HG03139 (cell line): ENCODE results near the gene SYNE3.
A peak's percentile ranks its signal among the peaks of the same experiment; 100 is the strongest.
"Not testable (repeated sequence)": the region's sequence is repeated elsewhere in the genome, so short reads cannot be mapped to it uniquely, and the experiment has no call there.

ENCODE experiments used
- ATAC-seq: cut with Tn5 transposase; IDR thresholded peaks from one replicate; pipeline ENCODE4 v1.9.1; 2021; ENCODE audit not compliant: unreplicated experiment

SYNE3 gene

DNA sequence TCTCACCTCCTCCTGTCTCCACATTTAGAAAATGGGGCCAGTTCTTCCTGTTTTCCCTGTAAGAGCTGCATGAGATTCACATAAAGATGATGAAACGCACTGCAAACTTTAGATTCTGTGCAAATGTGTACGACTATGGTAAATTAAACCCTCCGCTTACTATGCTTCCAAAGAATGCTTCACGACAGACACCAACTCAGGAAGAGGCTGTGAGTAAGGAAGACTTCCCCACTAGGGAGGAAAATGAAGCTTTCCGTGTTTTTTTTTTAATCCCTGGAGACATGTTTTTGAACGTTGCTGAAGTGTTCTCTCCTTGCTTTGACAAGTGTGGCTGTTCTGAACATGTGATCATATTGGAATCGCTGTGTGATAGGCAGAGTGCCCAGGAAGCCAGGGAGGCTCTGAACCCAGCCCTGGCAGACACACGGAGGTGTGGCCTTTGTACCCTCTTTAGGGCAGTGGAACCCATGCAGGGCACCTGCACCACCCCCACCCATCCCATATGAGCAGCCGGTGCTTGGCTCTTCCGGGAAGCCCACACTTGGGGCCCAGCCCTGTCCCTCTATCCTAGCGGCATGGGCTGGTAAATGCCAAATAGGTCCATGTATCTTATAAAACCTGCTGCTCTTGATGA, 7.5 kb upstream of the SYNE3 start:
- no peak for ATAC-seq

DNA sequence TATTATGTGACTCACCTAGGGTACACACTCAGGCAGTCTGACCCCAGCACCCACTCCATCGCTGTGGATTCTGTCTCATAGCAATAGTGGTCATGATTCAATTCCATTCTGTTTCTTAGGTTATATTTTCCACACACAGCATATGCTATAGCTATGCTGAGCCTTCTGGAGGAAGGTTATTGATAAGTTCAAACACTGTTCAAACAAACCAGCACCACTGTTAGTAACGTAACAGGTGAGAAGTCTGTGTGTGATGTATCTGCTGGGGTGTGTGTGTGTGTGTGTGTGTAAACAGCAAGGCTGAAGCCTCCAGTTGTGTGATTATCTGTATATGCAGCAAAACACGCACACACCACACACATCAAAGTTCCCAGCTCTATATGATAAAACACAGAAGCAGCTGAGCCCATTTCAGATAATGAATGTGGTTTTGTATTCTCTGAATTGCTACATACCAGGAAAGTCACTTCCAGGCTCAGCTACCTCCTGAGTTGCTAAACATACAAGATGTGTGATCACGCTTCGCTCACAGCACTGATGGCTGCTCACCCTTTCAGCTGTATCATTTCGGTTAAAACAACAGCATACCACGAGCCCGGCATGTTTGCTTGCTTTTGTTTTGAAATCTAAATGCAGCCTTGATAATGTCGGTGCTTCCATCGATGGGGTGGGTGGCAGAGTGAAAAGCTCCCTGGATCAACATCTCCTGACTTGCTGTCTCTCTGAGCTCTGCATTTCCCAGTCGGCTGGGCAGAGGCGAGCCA, 6.8 kb upstream of the SYNE3 start:
- ATAC-seq: no peak

DNA sequence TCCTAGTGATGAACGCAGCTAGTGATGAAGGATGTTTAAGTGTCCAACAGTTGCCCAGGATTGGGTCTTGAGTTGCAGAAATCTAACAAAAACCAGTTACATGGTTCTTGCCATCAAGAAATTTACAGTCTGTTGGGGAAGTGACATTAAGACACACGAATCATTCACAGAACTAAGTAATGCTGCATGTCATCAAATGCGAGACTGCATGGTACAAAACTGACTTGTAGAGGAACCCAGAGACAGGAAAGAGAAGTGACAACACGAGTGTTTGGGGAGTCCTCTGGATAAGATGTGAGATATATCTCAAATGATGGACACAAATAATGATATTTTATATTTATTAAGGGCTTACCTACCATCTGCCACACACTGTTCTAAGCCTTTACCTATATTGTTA, 6.1 kb upstream of the SYNE3 start:
- no peak for ATAC-seq

DNA sequence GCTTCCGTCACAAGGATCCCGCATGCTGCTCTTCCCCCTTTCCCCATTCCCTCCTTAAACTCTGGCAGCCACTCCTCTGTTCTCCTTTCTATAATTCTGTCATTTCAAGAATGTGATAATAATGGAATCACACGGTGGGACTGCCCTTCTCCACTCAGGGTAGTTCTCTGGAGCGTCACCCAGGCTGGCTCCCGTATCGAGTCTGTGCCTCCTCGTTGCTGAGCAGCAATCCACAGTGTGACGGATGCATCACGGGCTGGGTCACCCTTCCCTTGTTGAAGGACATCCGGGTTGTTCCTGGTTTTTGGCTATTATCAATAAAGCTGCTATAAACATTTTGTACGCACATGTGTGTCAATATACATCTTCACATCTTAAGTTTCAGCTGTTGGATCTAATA, 5.7 kb upstream of the SYNE3 start:
- no peak for ATAC-seq

DNA sequence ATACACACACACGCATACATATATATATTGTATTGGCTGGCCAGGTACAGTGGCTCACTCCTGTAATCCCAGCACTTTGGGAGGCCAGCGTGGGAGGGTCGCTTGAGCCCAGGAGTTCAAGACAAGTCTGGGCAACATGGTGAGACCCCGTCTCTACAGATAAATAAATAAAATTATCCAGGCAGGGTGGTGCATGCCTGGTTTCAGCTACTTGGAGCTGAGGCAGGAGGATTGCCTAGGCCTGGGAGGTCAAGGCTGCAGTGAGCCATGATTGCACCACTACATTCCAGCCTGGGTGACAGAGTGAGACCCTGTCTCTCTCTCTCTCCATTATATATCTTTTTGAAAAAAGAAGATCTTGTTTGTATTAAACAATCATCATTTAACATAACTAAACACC, 4.6 kb upstream of the SYNE3 start:
- no peak for ATAC-seq

DNA sequence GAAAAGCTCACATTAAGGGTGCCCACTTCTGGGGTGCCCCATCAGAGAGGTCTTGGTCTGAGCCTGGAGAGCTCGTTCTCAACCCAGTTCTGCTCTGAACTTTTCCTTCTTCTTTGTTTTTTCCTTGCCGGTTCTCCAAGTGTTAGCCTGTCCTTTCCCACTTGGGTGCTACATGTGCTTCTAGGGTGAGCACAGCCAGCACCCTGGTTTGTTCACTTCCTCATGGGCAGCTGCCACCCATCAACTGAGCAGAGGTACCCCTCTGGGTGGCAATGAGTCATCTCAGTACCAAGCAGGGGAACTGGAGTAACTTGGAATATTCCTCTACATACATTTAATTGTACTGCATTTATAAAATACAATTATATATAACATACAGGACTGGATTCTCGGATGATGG, 3.9 kb upstream of the SYNE3 start:
- ATAC-seq: no peak

DNA sequence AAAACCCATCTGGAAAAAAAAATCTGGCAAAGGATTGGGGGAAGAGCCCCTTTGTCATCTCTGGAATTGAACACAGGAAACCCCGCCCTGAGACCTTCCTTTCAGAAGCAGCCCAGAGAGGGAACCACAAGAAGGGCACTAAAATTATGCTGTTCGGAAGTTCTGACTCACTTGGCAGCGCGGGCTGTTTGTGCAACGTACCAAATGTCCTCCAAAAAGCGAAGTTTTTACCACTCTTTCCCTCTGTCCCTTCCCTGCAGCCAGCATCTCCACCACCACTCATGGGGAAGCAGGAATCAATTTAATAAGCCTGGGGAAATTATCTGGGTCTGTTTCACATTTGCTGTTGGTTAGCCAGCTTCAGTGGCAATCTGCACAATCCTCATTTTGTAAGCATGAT, 3.2 kb upstream of the SYNE3 start:
- no peak for ATAC-seq

DNA sequence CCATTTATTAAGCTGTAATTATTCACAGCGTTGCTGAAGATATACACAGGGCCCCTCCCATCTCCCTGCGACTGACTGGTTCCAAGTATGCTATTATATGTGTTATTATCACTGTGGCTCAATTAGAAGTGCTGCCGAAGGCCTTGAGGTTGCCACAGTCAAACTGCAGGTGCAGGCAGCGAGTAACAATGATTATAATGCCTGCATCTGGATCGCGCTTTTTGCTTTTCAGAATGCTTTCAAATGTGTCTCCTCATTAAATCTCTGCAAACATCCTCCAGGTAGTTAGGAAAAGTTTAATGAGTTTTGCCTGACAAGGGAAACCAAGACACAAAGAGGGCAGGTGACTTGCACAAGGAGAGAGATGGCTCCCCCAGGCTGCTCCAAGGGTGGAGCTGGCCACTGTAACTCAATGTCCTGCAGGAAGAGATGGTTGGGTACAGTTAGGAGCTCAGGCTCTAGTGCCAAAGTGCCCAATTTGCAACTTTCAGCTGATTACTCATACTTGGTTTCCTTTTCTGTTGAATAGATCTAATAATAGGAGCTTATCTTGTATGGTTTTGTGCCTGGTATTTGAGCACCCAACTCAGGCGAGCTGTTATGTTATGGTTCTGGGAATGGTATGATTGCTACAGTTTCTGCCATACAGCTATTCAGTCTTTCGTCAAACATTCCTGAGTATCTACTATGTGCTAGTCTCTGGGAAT, 1.7 kb upstream of the SYNE3 start:
- ATAC-seq: no peak

DNA sequence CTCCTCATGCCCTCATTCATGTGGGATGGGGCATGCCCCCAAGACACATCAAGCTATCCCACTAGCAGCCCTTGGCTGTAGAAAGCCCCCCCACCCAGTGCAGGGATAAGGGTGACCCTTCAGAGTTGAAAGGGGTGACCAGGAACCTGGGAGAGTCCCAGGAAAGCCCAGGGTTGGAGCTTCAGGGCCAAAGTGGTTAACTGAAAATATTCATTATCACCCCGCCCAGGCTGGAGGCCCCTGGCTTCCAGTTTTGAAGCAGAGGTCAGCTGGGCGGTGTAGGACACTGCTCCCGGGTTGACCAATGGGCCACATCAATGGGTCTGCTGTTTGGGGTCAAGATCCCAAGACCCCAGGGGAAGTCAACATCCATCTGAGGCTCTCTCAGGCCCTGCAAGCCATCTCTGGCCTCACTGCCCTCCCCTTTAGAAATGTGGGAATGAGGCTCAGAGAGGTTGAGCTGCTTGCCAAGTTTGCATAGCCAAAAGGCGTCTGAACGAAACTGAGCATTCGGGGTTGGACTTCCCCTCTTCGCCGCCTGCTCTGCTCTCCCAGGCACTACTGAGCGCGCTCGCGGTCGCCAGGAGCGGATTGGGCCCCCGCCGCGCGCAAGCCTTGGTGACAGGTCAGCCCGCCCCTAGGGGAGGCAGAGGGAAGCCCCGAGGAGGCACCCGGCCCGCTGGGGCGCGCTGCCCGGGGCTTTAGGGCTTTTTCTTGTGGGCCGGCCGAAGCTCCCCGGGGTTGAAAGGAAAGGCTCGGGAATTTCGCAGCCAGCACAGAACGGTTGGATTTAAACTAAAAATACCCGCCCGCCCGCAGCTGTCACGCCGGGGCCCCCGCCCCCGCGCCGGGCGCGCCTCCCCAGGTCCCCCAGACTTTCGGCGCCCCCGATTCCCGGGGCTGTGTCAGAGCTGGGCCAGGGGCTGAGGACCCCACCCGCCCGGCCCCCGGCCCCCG, 576 bp downstream of the SYNE3 start:
- peak; percentile 82 for ATAC-seq

DNA sequence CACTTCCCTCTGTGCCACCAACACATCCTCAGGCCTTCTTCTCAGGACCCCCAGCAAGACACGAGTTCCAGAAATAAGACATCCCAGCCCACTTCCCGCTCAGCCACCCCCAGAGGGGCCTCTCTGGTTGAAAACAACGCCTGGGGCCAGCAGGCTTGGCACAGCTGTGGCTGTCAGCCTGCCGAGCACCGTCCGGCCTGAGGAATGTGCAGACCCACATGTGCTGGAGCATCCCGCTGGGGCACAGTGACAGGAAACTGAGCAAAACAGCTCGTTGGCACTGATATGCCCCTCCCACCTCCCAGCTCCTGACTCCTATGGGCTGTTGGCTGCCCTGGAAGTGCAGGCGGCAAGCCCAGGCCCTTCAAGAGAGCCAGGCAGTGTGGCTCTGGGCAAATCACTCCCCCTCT, 1.4 kb downstream of the SYNE3 start:
- ATAC-seq: no peak

DNA sequence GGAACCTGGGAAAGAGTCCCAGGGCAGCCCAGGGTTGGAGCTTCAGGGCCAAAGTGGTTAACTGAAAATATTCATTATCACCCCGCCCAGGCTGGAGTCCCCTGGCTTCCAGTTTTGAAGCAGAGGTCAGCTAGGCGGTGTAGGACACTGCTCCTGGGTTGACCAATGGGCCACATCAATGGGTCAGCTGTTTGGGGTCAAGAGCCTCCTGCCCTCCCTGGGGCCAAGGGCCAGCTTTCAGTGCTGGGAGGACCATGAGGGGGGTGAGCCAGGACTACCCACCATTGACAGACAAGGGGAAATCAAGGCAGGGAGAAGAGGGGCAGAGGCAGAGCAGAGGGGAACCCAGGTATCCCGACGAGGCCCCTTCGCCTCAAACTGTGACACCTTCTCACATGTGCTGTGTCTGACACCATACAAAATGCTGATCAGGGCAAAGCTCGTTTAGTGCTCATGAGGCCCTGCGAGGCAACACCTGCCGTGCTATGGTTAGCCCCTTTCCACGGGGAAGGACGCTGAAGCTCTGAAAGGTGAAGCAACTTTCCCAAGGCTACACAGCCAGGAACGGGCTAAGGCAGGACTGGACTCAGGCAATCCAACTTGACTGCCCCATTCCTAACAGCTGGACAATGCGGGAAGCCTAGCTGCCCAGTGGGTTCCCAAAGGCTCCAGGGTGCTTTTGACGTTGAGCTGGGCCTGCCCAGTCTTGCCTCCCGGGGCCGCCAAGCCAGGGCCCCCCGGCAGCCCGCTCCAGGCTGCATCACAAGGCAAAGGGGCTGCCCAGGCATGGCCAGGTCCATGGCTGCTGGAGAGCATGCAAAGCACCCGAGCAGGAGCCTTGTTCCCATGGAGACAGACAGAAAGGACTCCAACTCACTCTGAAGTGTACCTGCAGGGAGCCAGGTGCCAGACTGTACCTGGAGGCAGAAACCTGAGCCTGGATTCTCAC, 2.0 kb downstream of the SYNE3 start:
- ATAC-seq: no peak

DNA sequence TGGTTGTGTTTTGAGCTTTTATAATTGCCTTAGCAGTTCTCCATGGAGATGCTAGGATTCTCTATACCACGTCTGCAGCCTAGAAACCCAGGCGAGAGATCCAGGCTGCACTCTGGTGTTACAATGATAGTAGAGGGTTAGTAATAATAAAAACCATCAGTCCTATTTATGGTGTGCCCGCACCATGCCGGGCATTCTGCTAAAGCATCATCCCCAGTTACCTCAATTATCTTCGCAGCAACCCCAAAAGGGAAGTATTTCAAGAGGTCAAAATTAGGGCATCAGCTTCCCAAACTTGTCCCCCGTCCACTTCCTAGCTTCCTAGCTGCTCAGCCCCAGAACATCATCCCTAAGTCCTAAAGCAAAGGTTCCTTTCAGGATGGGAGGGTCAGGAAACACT, 3.2 kb downstream of the SYNE3 start:
- no peak for ATAC-seq

DNA sequence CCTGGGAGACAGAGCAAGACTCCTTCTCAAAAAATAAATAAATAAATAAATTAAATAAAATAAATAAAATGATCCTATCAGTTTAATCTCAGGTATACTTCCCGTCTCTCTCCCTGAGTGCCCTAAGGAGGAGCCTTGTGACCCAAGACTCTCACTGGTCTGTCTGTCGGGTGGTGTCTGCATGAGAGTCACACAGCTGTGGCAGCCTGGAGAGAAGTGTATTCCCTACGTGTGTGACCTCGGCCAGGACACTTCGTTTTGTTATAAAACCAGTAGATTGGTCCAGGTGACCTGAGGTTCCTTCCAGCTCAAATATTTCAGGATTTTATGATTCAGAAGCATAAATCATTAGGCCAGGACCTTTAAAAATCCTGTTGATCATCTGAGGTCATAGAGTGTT, 4.8 kb downstream of the SYNE3 start:
- no peak for ATAC-seq

DNA sequence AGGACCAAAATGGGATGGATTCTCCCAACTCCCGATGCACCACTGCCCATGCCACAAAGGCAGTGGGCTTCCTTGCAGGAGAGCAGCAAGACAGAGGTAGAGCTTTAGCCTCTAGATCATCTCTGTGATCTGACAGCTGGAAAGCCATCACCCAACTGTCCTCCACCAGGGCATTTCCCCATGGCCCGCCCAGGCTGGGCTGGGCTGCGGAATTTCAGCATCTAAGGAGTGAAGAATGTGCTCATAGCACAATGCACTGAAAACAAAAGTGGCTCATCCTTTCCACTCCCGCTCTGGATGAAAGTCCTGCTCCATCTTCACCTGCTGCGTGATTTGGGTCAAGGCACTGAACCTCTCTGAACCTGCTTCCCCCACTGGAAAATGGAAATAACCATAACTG, 5.6 kb downstream of the SYNE3 start:
- no peak for ATAC-seq

DNA sequence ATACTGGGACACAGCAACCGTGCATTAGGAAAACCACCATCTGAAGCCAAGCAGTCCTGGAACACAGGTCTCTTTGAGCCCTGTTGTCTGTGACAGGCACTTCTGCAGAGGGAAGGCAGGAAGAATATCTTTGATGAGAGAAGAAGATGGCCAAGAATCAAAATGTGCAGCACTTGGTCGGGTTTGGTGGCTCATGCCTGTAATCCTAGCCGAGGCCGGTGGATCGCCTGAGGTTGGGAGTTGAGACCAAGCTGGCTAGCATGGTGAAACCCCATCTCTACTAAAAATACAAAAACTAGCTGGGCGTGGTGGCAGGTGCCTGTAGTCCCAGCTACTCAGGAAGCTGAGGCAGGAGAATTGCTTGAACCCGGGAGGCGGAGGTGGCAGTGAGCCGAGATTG, 6.1 kb downstream of the SYNE3 start:
- ATAC-seq: not testable (repeated sequence)

DNA sequence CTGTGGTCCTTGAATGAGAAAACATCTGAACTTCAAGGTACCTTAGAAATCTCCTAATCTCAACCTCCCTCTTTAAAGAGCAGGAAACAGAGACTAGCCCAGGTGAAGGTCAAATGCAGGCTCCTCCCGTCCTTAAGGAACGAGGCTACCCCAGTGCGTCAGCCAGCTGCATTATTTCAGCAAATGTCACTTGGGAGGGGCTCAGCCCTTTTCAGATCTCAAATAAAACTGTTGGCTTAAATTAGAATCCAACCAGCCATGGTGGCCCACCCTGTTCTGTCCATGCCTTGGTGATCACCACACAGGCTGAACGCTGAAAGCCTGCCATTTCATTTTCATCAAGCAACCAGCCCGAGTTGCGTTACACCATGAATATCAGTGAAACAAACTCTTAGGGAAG, 7.0 kb downstream of the SYNE3 start:
- ATAC-seq: no peak

DNA sequence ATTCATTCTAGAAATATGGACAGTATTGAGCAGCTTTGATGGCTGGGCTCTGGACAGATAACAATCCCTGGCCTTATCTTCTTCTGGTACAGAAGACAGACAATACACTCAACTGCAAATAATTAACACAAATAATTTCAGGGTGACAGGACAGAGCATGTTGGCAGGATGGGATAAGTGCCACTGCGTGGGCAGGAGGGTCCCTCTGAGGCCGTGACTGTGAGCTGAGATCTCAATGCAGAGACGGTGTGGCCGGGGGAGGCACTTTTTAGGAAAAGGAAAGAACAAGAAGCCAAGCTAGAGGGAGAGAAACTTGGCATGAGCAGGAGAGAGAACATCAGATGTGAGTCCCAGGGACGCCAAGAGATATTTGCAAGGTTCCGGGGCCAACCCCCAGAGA, 8.1 kb downstream of the SYNE3 start:
- ATAC-seq: no peak

DNA sequence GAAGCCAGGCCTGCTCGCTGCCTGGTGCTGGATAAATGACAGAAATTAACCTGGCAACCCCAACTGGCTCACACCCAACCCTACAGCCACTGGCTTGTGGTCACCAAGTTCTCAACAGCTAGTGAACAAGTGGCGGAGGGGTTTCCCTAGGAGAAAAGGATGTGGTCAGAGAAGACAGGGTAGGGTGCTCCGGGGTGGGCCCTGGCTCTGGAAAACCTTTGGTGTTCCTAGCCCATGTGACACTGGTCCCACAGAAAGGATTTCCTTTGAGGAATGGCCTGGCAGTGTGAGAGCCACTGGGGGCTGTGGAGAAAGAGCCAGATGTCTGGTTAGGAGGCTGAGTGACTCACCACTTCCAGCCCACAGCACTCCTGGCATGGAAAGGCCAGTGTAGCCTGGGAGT, 8.7 kb downstream of the SYNE3 start:
- ATAC-seq: peak; percentile 32

DNA sequence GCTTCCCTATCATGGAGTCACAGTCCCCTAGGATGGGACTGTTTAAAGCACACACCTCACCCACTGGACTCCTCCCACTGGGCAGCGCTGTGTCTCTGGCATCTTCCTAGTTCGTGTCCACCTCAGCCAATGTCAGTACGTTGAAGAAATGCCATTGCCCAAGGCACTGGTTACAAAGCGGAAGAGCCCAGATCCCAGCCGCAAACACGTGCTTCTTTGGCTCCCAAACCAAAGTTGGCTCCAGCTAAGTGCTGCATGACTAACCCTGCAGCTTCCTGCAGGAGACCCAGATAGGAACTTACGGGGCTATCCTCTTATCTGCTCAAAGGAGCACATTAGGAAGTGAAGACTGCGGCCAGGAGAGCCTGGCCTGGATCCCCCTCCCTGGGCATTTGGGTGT, 9.3 kb downstream of the SYNE3 start:
- ATAC-seq: no peak

DNA sequence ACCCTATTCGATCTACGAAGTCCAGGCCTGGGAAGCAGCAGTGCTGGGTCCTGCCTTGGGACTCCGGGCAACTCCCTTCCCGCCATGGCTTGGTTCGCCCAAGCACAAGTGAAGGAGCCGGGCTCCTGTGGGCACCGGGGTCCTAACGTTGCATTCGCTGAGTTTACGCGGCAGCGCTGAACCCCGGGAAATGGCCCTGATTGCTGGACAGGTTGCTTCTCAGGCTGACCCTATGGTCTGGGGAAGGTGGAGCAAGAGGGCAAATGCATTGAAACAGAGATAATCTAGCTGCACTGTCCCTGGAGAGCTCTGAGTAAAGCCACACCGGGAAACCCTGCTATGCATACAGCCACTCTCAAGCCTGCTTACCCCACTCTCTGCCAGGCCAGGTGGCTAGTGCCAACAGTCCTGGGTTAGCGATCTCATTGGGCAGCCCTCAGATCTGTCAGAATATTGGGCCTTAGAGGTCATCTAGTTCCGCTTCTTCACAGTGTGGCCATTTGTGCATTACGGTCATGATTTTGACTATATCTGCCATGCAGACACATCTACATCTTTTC, 11.3 kb downstream of the SYNE3 start:
- peak; percentile 27 for ATAC-seq
